Epidermal melanocyte (primary cell): ENCODE results near the gene RCAN2.
"Not testable (repeated sequence)": the region's sequence is repeated elsewhere in the genome, so short reads cannot be mapped to it uniquely, and the experiment has no call there.

ENCODE experiments used
- DNase-seq: peaks from one replicate; pipeline ENCODE4 v3.0.0; 2011; ENCODE audit warnings: low spot score; ENCODE audit not compliant: insufficient read length

The RCAN2 gene

GRCh38 chr6:46440641-46441040, 50.6 kb downstream of the RCAN2 start:
- no peak for DNase-seq

GRCh38 chr6:46440141-46440540, 51.1 kb downstream of the RCAN2 start:
- DNase-seq: no peak

GRCh38 chr6:46438245-46438644, 53.0 kb downstream of the RCAN2 start:
- DNase-seq: no peak

- DNase-seq: no peak
Measured at GRCh38 chr6:46437671-46438221, 53.5 kb downstream of the RCAN2 start.

GRCh38 chr6:46422619-46423018, 68.6 kb downstream of the RCAN2 start:
- no peak for DNase-seq

- DNase-seq: no peak
Measured at GRCh38 chr6:46421939-46422338, 69.3 kb downstream of the RCAN2 start.

GRCh38 chr6:46420921-46421638, 70.2 kb downstream of the RCAN2 start:
- DNase-seq: no peak

- DNase-seq: peak; percentile 71
Measured at GRCh38 chr6:46419576-46420002, 71.7 kb downstream of the RCAN2 start.

GRCh38 chr6:46414398-46414797, 76.9 kb downstream of the RCAN2 start:
- no peak for DNase-seq

GRCh38 chr6:46412662-46413061, 78.6 kb downstream of the RCAN2 start:
- DNase-seq: no peak

GRCh38 chr6:46411456-46412197, 79.6 kb downstream of the RCAN2 start:
- DNase-seq: no peak

- DNase-seq: no peak
Measured at GRCh38 chr6:46410334-46410953, 80.8 kb downstream of the RCAN2 start.

GRCh38 chr6:46407776-46408530, 83.3 kb downstream of the RCAN2 start:
- DNase-seq: no peak

- no peak for DNase-seq
Measured at GRCh38 chr6:46407246-46407645, 84.0 kb downstream of the RCAN2 start.

- DNase-seq: not testable (repeated sequence)
Measured at GRCh38 chr6:46405620-46406180, 85.5 kb downstream of the RCAN2 start.

- DNase-seq: no peak
Measured at GRCh38 chr6:46400898-46401297, 90.4 kb downstream of the RCAN2 start.

- DNase-seq: no peak
Measured at GRCh38 chr6:46395530-46395929, 95.7 kb downstream of the RCAN2 start.

GRCh38 chr6:46393940-46394337, 97.3 kb downstream of the RCAN2 start:
- DNase-seq: no peak

GRCh38 chr6:46393161-46393939, 97.9 kb downstream of the RCAN2 start:
- no peak for DNase-seq

- no peak for DNase-seq
Measured at GRCh38 chr6:46392294-46392693, 99.0 kb downstream of the RCAN2 start.
